ENCODE data around the gene STIP1. TPM values are rescaled to one million over a fixed set of nuclear protein-coding genes. Genes with fewer than 3 reads are reported as not detected.
A peak's percentile ranks its signal among the peaks of the same experiment; 100 is the strongest.

The STIP1 gene
- total RNA-seq, 1 donor from 2014 or later: 200 TPM

- Histone ChIP-seq H3K9ac (ENCODE audit: low read length) (no peak overlapping the region), H3K36me3 (ENCODE audit: insufficient read depth, low read length) (no peaks in the 10 kb centered on the region), H2AFZ (ENCODE audit: low read depth, low read length) (no peak overlapping the region), H4K20me1 (ENCODE audit: insufficient read depth, low read length) (peaks cover 12% of the 10 kb centered on the region), H3K27me3 (ENCODE audit: insufficient read depth, low read length) (no peaks in the 10 kb centered on the region), H3K9me3 (ENCODE audit: insufficient read depth, low read depth, low read length) (no peaks in the 10 kb centered on the region), H3K79me2 (ENCODE audit: insufficient read depth, low read length) (peaks cover 15% of the 10 kb centered on the region), H3K4me1 (ENCODE audit: insufficient read depth, low read length) (peaks cover 23% of the 10 kb centered on the region), H3K4me3 (ENCODE audit: insufficient read depth, low read depth, low read length) (no peak overlapping the region), H3K27ac (ENCODE audit: low read depth, low read length) (no peak overlapping the region), H3K4me2 (ENCODE audit: low read length) (no peak overlapping the region)
- Mint-ChIP-seq H3K27me3 (ENCODE audit: low read depth, unreplicated experiment) (no peaks in the 10 kb centered on the region), H3K9me3 (ENCODE audit: unreplicated experiment) (no peaks in the 10 kb centered on the region), H3K36me3 (ENCODE audit: low read depth, unreplicated experiment) (no peaks in the 10 kb centered on the region), H3K4me3 (ENCODE audit: unreplicated experiment) (peak overlapping the region; percentile 85), H3K4me1 (ENCODE audit: low read depth, unreplicated experiment) (peaks cover 7% of the 10 kb centered on the region), H3K27ac (ENCODE audit: unreplicated experiment) (no peak overlapping the region)
- no peak for FAIRE-seq
- TF ChIP-seq, protein P1, sequence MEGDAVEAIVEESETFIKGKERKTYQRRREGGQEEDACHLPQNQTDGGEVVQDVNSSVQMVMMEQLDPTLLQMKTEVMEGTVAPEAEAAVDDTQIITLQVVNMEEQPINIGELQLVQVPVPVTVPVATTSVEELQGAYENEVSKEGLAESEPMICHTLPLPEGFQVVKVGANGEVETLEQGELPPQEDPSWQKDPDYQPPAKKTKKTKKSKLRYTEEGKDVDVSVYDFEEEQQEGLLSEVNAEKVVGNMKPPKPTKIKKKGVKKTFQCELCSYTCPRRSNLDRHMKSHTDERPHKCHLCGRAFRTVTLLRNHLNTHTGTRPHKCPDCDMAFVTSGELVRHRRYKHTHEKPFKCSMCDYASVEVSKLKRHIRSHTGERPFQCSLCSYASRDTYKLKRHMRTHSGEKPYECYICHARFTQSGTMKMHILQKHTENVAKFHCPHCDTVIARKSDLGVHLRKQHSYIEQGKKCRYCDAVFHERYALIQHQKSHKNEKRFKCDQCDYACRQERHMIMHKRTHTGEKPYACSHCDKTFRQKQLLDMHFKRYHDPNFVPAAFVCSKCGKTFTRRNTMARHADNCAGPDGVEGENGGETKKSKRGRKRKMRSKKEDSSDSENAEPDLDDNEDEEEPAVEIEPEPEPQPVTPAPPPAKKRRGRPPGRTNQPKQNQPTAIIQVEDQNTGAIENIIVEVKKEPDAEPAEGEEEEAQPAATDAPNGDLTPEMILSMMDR (IDR thresholded peaks at IDR 0.05; ENCODE audit: insufficient read depth, low read depth, low read length): no peak
- DNase-seq (ENCODE audit: low read depth): no peak
Observed at GRCh38 chr11:64232182-64232966, 46.4 kb downstream of the STIP1 start.

- peaks cover 4% of the 10 kb centered on the region for H3K36me3 ChIP-seq (ENCODE audit: insufficient read depth, low read length)
- Mint-ChIP-seq H3K4me3 (ENCODE audit: unreplicated experiment) (peak overlapping the region; percentile 66), H3K36me3 (ENCODE audit: low read depth, unreplicated experiment) (no peaks in the 10 kb centered on the region), H3K27me3 (ENCODE audit: low read depth, unreplicated experiment) (no peaks in the 10 kb centered on the region), H3K27ac (ENCODE audit: unreplicated experiment) (no peak overlapping the region), H3K4me1 (ENCODE audit: low read depth, unreplicated experiment) (peaks cover 3% of the 10 kb centered on the region), H3K9me3 (ENCODE audit: unreplicated experiment) (no peaks in the 10 kb centered on the region)
- TF ChIP-seq, protein P1 (IDR thresholded peaks at IDR 0.05; ENCODE audit: insufficient read depth, low read depth, low read length): no peak
- no peak for TF ChIP-seq EZH2 (IDR thresholded peaks at IDR 0.05; ENCODE audit: insufficient read depth, low read length)
- H3K9ac ChIP-seq (ENCODE audit: low read length): no peak overlapping the region
- H3K4me3 ChIP-seq (ENCODE audit: insufficient read depth, low read depth, low read length): no peak overlapping the region
- H2AFZ ChIP-seq (ENCODE audit: low read depth, low read length): no peak overlapping the region
- no peak overlapping the region for H3K4me2 ChIP-seq (ENCODE audit: low read length)
- no peaks in the 10 kb centered on the region for H3K27me3 ChIP-seq (ENCODE audit: insufficient read depth, low read length)
- H3K79me2 ChIP-seq (ENCODE audit: insufficient read depth, low read length): peaks cover 12% of the 10 kb centered on the region
- peaks cover 20% of the 10 kb centered on the region for H3K4me1 ChIP-seq (ENCODE audit: insufficient read depth, low read length)
- no peak overlapping the region for H3K27ac ChIP-seq (ENCODE audit: low read depth, low read length)
- no peak for DNase-seq (ENCODE audit: low read depth)
- H4K20me1 ChIP-seq (ENCODE audit: insufficient read depth, low read length): peaks cover 11% of the 10 kb centered on the region
- no peaks in the 10 kb centered on the region for H3K9me3 ChIP-seq (ENCODE audit: insufficient read depth, low read depth, low read length)
- no peak for FAIRE-seq
Observed at GRCh38 chr11:64232967-64233315, 47.0 kb downstream of the STIP1 start.

DNA sequence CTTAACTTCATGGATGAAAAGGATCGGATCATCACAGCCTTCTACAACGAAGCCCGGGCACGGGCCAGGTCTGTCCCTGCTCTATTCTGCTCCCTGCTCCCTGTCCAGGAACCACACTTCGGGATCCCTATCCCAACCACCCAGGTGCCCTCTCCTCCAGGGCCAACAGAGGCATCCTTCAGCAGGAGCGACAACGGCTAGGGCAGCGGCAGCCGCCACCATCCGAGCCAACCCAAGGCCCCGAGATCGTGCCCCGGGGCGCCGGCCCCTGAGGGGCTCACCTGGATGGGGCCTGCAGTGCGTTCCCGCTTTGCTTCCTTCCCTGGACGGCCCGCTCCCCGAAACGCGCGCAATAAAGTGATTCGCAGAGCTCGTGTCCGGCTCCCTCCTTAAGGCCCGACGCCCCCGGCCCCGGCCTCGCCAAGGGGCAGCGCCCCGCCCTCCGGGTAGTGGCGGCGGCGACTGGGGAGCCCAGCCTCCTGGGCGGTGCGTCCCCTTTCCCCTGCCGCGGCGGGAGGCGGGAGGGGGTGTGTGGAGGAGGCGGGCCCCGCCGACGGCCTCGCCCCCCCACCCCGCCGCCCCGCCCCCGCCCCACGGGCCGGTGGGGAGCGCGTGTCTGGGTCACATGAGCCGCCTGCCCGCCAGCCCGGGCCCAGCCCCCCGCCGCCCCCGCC is 48.1 kb downstream of the STIP1 start, which contains the start of gene VEGFB:
Gene VEGFB, plus strand, starts transcription at position 672 of the 674 bp plus-strand sequence. CDS start 250 bp downstream, outside the sequence.
- Histone ChIP-seq H3K9ac (ENCODE audit: low read length) (peak within 1 kb of the TSS; percentile 64), H3K27ac (ENCODE audit: low read depth, low read length) (no peak within 1 kb of the TSS), H3K4me2 (ENCODE audit: low read length) (peak within 1 kb of the TSS; percentile 87), H2AFZ (ENCODE audit: low read depth, low read length) (peak within 1 kb of the TSS; percentile 52), H4K20me1 (ENCODE audit: insufficient read depth, low read length) (peaks cover 11% of the 10 kb centered on the region), H3K4me3 (ENCODE audit: insufficient read depth, low read depth, low read length) (peak within 1 kb of the TSS; percentile 58), H3K79me2 (ENCODE audit: insufficient read depth, low read length) (peaks cover 10% of the 10 kb centered on the region), H3K36me3 (ENCODE audit: insufficient read depth, low read length) (peaks cover 11% of the 10 kb centered on the region), H3K27me3 (ENCODE audit: insufficient read depth, low read length) (no peaks in the 10 kb centered on the region), H3K9me3 (ENCODE audit: insufficient read depth, low read depth, low read length) (no peaks in the 10 kb centered on the region), H3K4me1 (ENCODE audit: insufficient read depth, low read length) (peaks cover 20% of the 10 kb centered on the region)
- Mint-ChIP-seq H3K4me1 (ENCODE audit: low read depth, unreplicated experiment) (peaks cover 3% of the 10 kb centered on the region), H3K27ac (ENCODE audit: unreplicated experiment) (peak within 1 kb of the TSS; percentile 41), H3K4me3 (ENCODE audit: unreplicated experiment) (peak within 1 kb of the TSS; percentile 81), H3K27me3 (ENCODE audit: low read depth, unreplicated experiment) (no peaks in the 10 kb centered on the region), H3K36me3 (ENCODE audit: low read depth, unreplicated experiment) (no peaks in the 10 kb centered on the region), H3K9me3 (ENCODE audit: unreplicated experiment) (no peaks in the 10 kb centered on the region)
- TF ChIP-seq EZH2 (IDR thresholded peaks at IDR 0.05; ENCODE audit: insufficient read depth, low read length): no peak
- TF ChIP-seq, protein P1 (IDR thresholded peaks at IDR 0.05; ENCODE audit: insufficient read depth, low read depth, low read length): no peak
- DNase-seq (ENCODE audit: low read depth): no peak
- no peak for FAIRE-seq

Measured in astrocyte (in vitro differentiated cells and primary cell).